Measurements from ENCODE around the gene TNNI3K. TPM values are rescaled to one million over a fixed set of nuclear protein-coding genes. Genes with fewer than 3 reads are reported as not detected.

Gene TNNI3K
- total RNA-seq, 1 donor from 2014 or later = not detected

DNA sequence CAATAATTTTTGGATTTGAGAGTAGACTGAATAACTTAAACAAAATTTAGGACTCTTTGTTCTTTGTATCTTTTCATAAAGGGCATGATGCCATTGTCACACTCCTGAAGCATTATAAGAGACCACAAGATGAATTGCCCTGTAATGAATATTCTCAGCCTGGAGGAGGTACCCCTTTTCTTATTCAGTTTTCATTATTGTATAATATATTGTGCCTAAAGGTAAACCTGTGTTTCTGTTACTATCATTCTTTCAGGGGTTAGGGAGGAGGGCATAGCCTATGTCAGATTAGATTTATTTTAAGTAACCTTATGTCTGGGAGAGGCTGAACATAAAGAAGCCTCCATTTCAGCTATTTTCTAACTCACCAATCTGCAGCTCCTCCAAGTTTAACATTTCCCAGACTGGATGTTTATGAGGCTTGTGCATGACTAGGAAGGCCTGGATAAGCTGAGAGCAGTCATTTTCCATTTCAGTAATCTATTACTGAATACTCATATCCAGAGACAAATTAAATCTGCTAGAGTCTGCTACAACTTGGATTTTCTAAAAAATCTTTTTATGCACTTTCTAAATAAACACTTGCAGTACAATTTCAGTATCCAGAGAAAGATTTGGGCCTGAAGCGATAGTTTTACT, 132.1 kb downstream of the TNNI3K start:
- TF ChIP-seq, protein P1, sequence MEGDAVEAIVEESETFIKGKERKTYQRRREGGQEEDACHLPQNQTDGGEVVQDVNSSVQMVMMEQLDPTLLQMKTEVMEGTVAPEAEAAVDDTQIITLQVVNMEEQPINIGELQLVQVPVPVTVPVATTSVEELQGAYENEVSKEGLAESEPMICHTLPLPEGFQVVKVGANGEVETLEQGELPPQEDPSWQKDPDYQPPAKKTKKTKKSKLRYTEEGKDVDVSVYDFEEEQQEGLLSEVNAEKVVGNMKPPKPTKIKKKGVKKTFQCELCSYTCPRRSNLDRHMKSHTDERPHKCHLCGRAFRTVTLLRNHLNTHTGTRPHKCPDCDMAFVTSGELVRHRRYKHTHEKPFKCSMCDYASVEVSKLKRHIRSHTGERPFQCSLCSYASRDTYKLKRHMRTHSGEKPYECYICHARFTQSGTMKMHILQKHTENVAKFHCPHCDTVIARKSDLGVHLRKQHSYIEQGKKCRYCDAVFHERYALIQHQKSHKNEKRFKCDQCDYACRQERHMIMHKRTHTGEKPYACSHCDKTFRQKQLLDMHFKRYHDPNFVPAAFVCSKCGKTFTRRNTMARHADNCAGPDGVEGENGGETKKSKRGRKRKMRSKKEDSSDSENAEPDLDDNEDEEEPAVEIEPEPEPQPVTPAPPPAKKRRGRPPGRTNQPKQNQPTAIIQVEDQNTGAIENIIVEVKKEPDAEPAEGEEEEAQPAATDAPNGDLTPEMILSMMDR (conservative IDR thresholded peaks at IDR 0.05) = no peak
- Mint-ChIP-seq H3K36me3 (no peaks in the 10 kb centered on the region), H3K27ac (no peak overlapping the region), H3K27me3 (no peaks in the 10 kb centered on the region), H3K4me3 (no peak overlapping the region), H3K4me1 (ENCODE audit: unreplicated experiment) (peaks cover 7% of the 10 kb centered on the region), H3K9me3 (no peaks in the 10 kb centered on the region)
- DNase-seq (ENCODE audit: extremely low spot score, unreplicated experiment) = no peak

DNA sequence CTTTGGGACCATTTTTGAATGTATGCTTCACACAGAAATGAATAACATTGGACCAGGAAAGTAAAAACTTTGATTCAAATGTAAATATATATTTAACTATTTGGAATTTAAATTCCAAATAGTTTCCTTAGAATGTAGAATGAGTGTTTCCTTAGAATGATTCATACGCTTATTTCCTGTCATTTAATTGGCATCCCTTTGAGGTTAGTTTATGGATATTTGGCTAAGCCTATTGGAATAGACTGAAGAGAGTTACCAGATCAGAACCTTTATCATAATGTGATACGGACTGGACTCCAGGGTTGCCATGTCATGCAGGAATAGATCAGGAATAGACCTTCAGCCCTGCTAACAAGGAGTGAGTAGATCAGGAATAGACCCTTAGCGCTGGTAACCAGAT, 133.1 kb downstream of the TNNI3K start:
- no peak for DNase-seq (ENCODE audit: extremely low spot score, unreplicated experiment)
- no peak overlapping the region for H3K4me3 Mint-ChIP-seq
- H3K27me3 Mint-ChIP-seq = no peaks in the 10 kb centered on the region
- H3K27ac Mint-ChIP-seq = no peak overlapping the region
- no peaks in the 10 kb centered on the region for H3K9me3 Mint-ChIP-seq
- no peaks in the 10 kb centered on the region for H3K36me3 Mint-ChIP-seq
- TF ChIP-seq, protein P1 (conservative IDR thresholded peaks at IDR 0.05) = no peak
- no peaks in the 10 kb centered on the region for H3K4me1 Mint-ChIP-seq (ENCODE audit: unreplicated experiment)

DNA sequence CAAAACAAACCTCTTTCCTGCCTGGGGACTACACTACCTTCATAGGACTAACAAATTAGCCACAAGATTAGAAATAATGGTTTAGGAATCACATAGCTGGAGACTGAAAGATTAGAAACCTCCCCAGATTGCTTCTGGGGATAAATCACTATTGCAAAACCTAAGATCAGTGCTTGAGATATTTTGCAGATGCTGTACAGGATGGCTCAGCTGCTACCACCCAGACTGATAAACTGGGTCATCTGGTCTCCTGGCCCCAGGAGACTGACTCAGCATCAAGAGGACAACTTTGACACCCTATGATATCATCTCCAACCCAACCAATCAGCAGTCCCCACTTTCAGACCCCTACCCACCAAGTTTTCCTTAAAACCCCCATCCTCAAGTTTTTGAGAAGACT, 140.2 kb downstream of the TNNI3K start:
- H3K27ac Mint-ChIP-seq = no peak overlapping the region
- TF ChIP-seq, protein P1 (conservative IDR thresholded peaks at IDR 0.05) = no peak

DNA sequence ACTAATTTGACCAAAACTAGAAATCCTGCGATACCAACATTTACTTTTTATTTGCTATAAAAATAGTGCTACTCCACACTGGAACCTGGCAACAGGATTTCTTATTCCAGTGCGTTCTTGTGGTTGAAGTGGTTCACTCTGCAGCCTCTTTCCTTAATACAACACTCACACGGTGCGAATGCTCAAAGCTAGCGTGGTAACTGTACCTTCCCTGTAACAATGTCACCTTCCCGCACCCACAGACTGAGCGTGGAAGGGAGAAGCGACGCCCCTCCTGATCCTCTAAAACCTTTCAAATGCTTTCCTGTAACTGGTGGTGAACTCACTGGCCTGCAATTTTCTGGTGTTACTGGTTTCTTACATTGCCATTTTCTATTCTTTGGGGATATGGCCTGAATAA, 145.1 kb downstream of the TNNI3K start:
- DNase-seq (ENCODE audit: extremely low spot score, unreplicated experiment) = no peak
- TF ChIP-seq, protein P1 (conservative IDR thresholded peaks at IDR 0.05) = no peak
- no peaks in the 10 kb centered on the region for H3K36me3 Mint-ChIP-seq
- H3K4me1 Mint-ChIP-seq (ENCODE audit: unreplicated experiment) = peaks cover 11% of the 10 kb centered on the region
- no peak overlapping the region for H3K4me3 Mint-ChIP-seq
- no peaks in the 10 kb centered on the region for H3K9me3 Mint-ChIP-seq
- H3K27me3 Mint-ChIP-seq = no peaks in the 10 kb centered on the region
- no peak overlapping the region for H3K27ac Mint-ChIP-seq

More for the DNA sequence above, 140.2 kb downstream of the TNNI3K start:
- no peaks in the 10 kb centered on the region for H3K9me3 Mint-ChIP-seq
- no peaks in the 10 kb centered on the region for H3K4me1 Mint-ChIP-seq (ENCODE audit: unreplicated experiment)
- H3K36me3 Mint-ChIP-seq = no peaks in the 10 kb centered on the region
- no peak for DNase-seq (ENCODE audit: extremely low spot score, unreplicated experiment)
- H3K27me3 Mint-ChIP-seq = no peaks in the 10 kb centered on the region
- H3K4me3 Mint-ChIP-seq = no peak overlapping the region

DNA sequence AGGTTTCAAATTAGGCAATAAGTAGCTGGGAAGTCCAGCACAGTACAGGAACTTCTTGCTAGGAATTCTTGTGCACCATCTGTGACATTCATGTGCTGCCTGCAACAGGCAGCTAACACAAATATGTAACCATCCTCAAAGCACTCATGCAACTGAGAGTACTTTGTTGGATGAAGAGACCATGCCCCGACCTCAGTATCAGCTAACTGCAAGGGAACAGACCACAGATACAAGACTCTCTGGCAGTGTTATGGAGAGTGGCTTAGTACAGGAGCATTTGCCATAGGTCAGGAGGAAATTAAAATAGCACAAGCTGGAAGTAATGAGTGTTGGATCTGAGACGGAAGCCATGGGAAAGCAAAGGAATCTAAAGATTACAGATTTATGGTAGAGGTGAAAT, 153.7 kb downstream of the TNNI3K start:
- Mint-ChIP-seq H3K27me3 (no peaks in the 10 kb centered on the region), H3K27ac (no peak overlapping the region), H3K4me3 (no peak overlapping the region), H3K9me3 (no peaks in the 10 kb centered on the region), H3K36me3 (no peaks in the 10 kb centered on the region), H3K4me1 (ENCODE audit: unreplicated experiment) (peaks cover 11% of the 10 kb centered on the region)
- TF ChIP-seq, protein P1 (conservative IDR thresholded peaks at IDR 0.05) = no peak
- no peak for DNase-seq (ENCODE audit: extremely low spot score, unreplicated experiment)
